Thyroid gland (tissue), 4 donors: ENCODE measurements around the gene RPS14. TPM values are rescaled to one million over a fixed set of nuclear protein-coding genes. Genes with fewer than 3 reads are reported as not detected.
A peak's percentile ranks its signal among the peaks of the same experiment; 100 is the strongest.
"Not testable (repeated sequence)": the region's sequence is repeated elsewhere in the genome, so short reads cannot be mapped to it uniquely, and the experiment has no call there.

Source experiments
- DNase-seq, 2 donors: peaks; one replicate each; pipeline ENCODE4 v3.0.0-alpha.2; 2019
- H3K27ac ChIP-seq, 3 donors: fragments of 200-600 bp; sonication (generic); 1 replicate in 2 of 3; 2 replicates in 1 of 3; pipeline ENCODE4 v1.5.1; 2016 to 2019; ENCODE audit warnings: mild to moderate bottlenecking in 1 of 3, moderate library complexity in 1 of 3
- H3K27me3 ChIP-seq: fragments of 200-600 bp; sonication (generic); one replicate; pipeline ENCODE4 v1.5.1; 2019
- H3K36me3 ChIP-seq, 2 donors: fragments of 200-600 bp; sonication (generic); one replicate each; pipeline ENCODE4 v1.5.1; 2016 to 2019
- H3K4me1 ChIP-seq, 2 donors: fragments of 200-600 bp; sonication (generic); one replicate each; pipeline ENCODE4 v1.5.1; 2017 to 2019
- H3K4me3 ChIP-seq, 3 donors: fragments of 200-600 bp; sonication (generic); replicated peaks in 1 of 3; 1 replicate in 2 of 3; 2 replicates in 1 of 3; pipeline ENCODE4 v1.5.1; 2016; ENCODE audit warnings: mild to moderate bottlenecking in 1 of 3
- H3K9me3 ChIP-seq: fragments of 200-600 bp; sonication (generic); one replicate; pipeline ENCODE4 v1.5.1; 2017
- POLR2A ChIP-seq, 2 donors: fragments of 450-650 bp; IDR thresholded peaks; one replicate each; pipeline ENCODE4 v1.6.1; 2017; ENCODE audit warnings: antibody characterized with exemption in 2 of 2, mild to moderate bottlenecking in 2 of 2, moderate library complexity in 1 of 2
- WGBS, 2 donors: methylation state at CpG; one replicate each; pipeline ENCODE4 v1.1.5; 2017; 5-methylcytosine and 5-hydroxymethylcytosine counted together
- intact Hi-C: fragments of 100-400 bp; cut with DNase I; formaldehyde crosslinking; loops from one replicate; pipeline ENCODE4 v1.15.1; 2023
- total RNA-seq, 4 donors: library from RNA; depleted of rRNA; stranded (reverse); fragments of >200 nt; gene quantifications; one replicate each; pipeline ENCODE4 v1.2.3, GENCODE V29; 2016
- TF ChIP-seq, protein P1 (sequence below), 6 experiments: fragments of 200-600 bp in 3 of 6; fragments of 450-650 bp in 3 of 6; sonication (generic) in 3 of 6; IDR thresholded peaks; one replicate each; pipeline ENCODE4 v1.5.1; 2016 to 2019; ENCODE audit warnings: antibody characterized with exemption in 6 of 6, mild to moderate bottlenecking in 2 of 6, inconsistent platforms in 1 of 6, moderate library complexity in 1 of 6

The RPS14 gene
- total RNA-seq, 4 donors from 2014 or later = 2,017 to 5,540 (median 2,786) TPM

DNA sequence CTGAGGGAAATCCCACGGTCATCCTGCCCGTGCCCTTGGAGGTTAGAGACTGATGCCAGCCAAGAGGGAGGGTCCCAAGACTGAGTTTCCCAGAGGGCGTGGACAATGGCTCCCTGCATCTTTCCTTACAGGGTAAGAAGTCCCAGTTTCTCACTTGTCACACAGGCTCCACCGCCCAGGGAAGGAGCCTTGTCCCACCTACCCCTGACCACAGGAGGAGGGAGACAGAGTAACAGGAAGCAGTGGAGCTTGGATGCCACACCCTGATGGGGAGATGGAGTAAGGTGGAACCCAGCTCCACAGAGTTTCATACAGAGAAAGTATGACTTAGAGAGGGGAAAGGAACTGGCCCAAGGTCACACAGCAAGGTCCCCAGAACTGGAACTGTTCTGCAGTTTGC, 27.5 kb downstream of the RPS14 start:
- no peak for TF ChIP-seq POLR2A (IDR thresholded peaks at IDR 0.05)
- TF ChIP-seq, protein P1, sequence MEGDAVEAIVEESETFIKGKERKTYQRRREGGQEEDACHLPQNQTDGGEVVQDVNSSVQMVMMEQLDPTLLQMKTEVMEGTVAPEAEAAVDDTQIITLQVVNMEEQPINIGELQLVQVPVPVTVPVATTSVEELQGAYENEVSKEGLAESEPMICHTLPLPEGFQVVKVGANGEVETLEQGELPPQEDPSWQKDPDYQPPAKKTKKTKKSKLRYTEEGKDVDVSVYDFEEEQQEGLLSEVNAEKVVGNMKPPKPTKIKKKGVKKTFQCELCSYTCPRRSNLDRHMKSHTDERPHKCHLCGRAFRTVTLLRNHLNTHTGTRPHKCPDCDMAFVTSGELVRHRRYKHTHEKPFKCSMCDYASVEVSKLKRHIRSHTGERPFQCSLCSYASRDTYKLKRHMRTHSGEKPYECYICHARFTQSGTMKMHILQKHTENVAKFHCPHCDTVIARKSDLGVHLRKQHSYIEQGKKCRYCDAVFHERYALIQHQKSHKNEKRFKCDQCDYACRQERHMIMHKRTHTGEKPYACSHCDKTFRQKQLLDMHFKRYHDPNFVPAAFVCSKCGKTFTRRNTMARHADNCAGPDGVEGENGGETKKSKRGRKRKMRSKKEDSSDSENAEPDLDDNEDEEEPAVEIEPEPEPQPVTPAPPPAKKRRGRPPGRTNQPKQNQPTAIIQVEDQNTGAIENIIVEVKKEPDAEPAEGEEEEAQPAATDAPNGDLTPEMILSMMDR (IDR thresholded peaks at IDR 0.05) = no peak
- no peaks in the 10 kb centered on the region for H3K36me3 ChIP-seq
- H3K27me3 ChIP-seq = no peaks in the 10 kb centered on the region
- no peaks in the 10 kb centered on the region for H3K4me1 ChIP-seq
- no peak for DNase-seq
- H3K4me3 ChIP-seq = no peak overlapping the region
- intact Hi-C loops = no loop called here
- no peaks in the 10 kb centered on the region for H3K9me3 ChIP-seq
- 43 to 57% methylated on average over 4 of the region's 4 CpGs for WGBS, 2 donors
- no peak overlapping the region for H3K27ac ChIP-seq

DNA sequence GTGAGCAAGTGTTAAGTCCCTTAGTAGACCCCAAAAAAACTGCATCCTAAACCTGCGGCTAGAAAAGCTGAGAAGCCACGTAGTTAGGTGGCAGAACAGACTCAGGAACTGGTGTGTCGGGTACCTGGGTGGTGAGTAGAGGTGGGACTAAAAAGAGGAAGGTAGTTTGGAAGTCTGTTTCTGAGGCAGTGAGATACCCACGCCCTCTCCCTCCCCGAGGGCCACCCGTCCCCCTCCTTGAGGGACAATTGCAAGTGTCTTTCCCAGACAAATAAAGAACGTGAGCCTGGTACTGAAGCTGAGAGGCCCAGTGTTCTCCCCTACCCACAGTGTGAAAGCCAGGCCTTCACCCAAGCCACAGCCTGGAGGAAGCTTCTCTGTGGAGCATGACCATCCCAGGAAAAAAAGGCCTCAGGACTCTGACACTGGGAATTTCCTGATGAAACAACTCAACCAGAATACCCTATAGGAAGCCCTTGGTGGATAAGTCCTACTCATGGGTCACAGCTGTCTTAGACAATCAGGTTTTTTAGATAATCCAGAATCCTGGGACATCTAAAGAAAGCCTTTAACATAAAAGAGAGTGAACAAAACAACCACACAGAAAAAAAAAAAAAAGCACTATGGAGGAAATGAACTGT, 29.8 kb downstream of the RPS14 start:
- Histone ChIP-seq H3K9me3 (no peaks in the 10 kb centered on the region), H3K4me3 (no peak overlapping the region), H3K27me3 (no peaks in the 10 kb centered on the region), H3K27ac (no peak overlapping the region), H3K4me1 (no peaks in the 10 kb centered on the region), H3K36me3 (no peaks in the 10 kb centered on the region)
- no peak for DNase-seq
- WGBS, 2 donors = 71 to 82% methylated on average over 7 of the region's 7 CpGs
- TF ChIP-seq, protein P1 (IDR thresholded peaks at IDR 0.05) = no peak
- intact Hi-C loops = no loop called here

DNA sequence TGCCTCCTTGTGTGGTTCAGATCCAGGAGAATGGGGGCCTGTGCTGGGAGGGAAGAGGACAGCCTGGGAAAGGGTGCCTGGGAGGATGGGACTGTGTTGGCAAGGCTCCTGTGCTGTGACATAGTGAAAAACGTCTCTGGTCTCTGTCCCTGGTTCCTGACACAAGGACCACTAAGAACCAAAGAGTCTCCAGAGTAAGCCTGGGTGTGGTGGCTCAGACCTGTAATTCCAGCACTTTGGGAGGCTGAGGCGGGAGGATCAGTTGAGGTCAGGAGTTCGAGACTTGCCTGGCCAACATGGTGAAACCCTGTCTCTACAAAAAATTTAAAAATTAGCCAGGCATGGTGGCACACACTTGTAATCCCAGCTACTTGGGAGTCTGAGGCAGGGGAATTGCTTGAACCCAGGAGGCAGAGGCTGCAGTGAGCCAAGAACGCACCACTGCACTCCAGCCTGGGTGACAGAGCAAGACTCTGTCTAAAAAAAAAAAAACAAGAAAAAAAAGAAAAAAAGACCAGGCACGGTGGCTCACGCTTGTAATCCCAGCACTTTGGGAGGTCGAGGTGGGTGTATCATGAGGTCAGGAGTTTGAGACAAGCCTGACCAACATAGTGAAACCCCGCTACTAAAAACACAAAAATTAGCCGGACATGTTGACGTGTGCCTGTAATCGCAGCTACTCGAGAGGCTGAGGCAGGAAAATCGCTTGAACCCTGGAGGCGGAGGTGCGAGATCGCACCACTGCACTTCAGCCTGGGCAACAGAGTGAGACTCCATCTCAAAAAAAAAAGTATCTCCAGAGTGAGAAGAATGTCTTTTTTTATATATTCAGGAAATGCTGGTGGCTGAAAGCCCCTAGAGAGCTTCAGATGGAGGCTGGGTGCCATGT, 35.4 kb downstream of the RPS14 start:
- H3K36me3 ChIP-seq, H3K4me3 ChIP-seq, H3K9me3 ChIP-seq, H3K27me3 ChIP-seq, DNase-seq, intact Hi-C loops: not testable (repeated sequence)
- WGBS, 2 donors = 80 to 82% methylated on average over 16 of the region's 16 CpGs
- Histone ChIP-seq H3K27ac (peak overlapping the region; percentile 78 to 87 (median 79)), H3K4me1 (peaks cover 14 to 33% of the 10 kb centered on the region in 2 donors)

DNA sequence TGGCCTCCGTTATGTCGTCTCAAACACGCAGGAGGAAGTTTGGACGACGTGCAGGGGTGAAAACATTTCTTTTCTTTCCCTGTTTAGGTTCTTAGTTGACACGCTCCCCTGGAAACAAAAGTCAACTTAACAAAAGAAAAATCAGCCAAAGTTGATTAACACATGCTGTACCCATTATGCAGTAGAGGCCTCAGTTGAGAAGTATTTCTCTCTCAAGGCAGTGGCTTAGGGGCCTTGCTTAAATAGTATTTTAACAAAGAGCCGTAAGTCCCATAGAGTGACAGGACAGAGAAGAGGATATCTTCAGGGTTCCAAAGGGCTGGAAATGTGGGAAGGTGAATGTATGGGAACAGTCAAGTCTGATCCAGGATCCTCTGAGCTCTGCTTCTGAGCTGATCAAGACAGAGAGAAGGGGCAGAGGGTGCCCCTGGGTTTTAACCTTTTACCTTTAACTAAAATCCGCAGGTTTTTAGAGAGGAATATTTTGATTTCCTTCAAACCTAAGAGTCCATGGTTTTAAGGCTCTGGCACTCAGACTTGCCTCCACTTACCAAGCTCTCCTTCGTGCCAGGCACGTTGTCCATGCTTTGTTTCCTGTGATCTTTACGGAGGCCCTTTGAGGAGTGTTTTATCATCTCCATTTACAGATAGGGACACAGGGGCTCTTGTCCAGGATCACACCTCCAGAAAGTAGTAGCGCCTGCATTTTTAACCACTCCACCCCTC, 36.2 kb downstream of the RPS14 start:
- 54 to 58% methylated on average over 12 of the region's 12 CpGs for WGBS, 2 donors
- intact Hi-C loops = no loop called here
- DNase-seq = no peak

More for the DNA sequence above, 36.2 kb downstream of the RPS14 start:
- Histone ChIP-seq H3K27me3 (no peaks in the 10 kb centered on the region), H3K9me3 (no peaks in the 10 kb centered on the region), H3K4me1 (peaks cover 14 to 36% of the 10 kb centered on the region in 2 donors), H3K27ac (peak overlapping the region; percentile 78 to 87 (median 79)), H3K4me3 (no peak overlapping the region), H3K36me3 (no peaks in the 10 kb centered on the region)
- no peak for TF ChIP-seq POLR2A (IDR thresholded peaks at IDR 0.05)
- TF ChIP-seq, protein P1 (IDR thresholded peaks at IDR 0.05) = no peak
